ENCODE data around the gene SPATA31E1.

DNA sequence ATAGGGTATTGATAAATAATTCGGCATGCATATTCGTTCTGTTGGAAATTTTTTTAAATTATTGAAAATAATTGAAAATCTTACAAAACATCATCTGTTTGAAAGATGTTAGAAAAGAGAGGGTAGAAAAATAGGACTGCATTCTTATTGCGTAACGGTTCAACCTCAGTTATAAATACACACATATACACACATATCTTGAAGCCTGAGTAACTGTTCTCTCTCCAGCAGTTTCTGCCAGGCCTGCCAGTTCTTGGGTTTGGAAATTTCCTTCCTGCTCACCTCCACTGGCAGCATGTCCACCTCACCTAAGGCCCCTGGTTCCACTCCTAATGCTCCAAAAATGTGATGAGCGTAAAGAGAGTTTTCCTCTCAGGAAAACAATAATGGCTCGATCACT, 9.1 kb downstream of the SPATA31E1 start:
- TF ChIP-seq EP300 (IDR thresholded peaks at IDR 0.05; ENCODE audit: borderline replicate concordance in 1 of 2, control insufficient read depth in 1 of 2, low read depth in 2 of 2, low read length in 2 of 2) (no peak), MTA2 (IDR thresholded peaks at IDR 0.05; ENCODE audit: low read depth) (no peak), FOXM1 (IDR thresholded peaks at IDR 0.05; ENCODE audit: low read depth, low read length) (no peak), EZH2 (IDR thresholded peaks at IDR 0.05; ENCODE audit: borderline replicate concordance, control insufficient read depth, low read depth, low read length) (no peak), NFYB (IDR thresholded peaks at IDR 0.05; ENCODE audit: insufficient read depth, low read depth, low read length) (no peak), HDAC2 (IDR thresholded peaks at IDR 0.05) (no peak), ZNF384 (IDR thresholded peaks at IDR 0.05; ENCODE audit: borderline replicate concordance, low read depth, low read length) (no peak), CEBPB (IDR thresholded peaks at IDR 0.05; ENCODE audit: borderline replicate concordance in 1 of 2, low read depth in 2 of 2, low read length in 2 of 2) (no peak), SREBF1 (IDR thresholded peaks at IDR 0.05; ENCODE audit: low read length) (no peak), SMAD5 (IDR thresholded peaks at IDR 0.05; ENCODE audit: low read depth) (no peak)
- TF ChIP-seq, protein P1, sequence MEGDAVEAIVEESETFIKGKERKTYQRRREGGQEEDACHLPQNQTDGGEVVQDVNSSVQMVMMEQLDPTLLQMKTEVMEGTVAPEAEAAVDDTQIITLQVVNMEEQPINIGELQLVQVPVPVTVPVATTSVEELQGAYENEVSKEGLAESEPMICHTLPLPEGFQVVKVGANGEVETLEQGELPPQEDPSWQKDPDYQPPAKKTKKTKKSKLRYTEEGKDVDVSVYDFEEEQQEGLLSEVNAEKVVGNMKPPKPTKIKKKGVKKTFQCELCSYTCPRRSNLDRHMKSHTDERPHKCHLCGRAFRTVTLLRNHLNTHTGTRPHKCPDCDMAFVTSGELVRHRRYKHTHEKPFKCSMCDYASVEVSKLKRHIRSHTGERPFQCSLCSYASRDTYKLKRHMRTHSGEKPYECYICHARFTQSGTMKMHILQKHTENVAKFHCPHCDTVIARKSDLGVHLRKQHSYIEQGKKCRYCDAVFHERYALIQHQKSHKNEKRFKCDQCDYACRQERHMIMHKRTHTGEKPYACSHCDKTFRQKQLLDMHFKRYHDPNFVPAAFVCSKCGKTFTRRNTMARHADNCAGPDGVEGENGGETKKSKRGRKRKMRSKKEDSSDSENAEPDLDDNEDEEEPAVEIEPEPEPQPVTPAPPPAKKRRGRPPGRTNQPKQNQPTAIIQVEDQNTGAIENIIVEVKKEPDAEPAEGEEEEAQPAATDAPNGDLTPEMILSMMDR (IDR thresholded peaks at IDR 0.05 in 2 of 3, conservative IDR thresholded peaks at IDR 0.05 in 1 of 3; ENCODE audit: control insufficient read depth in 2 of 3, extremely low read depth in 1 of 3, insufficient read depth in 1 of 3, low read depth in 3 of 3, low read length in 3 of 3), result no peak
- TF ChIP-seq, protein P2, sequence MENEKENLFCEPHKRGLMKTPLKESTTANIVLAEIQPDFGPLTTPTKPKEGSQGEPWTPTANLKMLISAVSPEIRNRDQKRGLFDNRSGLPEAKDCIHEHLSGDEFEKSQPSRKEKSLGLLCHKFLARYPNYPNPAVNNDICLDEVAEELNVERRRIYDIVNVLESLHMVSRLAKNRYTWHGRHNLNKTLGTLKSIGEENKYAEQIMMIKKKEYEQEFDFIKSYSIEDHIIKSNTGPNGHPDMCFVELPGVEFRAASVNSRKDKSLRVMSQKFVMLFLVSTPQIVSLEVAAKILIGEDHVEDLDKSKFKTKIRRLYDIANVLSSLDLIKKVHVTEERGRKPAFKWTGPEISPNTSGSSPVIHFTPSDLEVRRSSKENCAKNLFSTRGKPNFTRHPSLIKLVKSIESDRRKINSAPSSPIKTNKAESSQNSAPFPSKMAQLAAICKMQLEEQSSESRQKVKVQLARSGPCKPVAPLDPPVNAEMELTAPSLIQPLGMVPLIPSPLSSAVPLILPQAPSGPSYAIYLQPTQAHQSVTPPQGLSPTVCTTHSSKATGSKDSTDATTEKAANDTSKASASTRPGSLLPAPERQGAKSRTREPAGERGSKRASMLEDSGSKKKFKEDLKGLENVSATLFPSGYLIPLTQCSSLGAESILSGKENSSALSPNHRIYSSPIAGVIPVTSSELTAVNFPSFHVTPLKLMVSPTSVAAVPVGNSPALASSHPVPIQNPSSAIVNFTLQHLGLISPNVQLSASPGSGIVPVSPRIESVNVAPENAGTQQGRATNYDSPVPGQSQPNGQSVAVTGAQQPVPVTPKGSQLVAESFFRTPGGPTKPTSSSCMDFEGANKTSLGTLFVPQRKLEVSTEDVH (IDR thresholded peaks at IDR 0.05; ENCODE audit: low read depth, partially characterized antibody), result no peak
- TF ChIP-seq, protein P3, sequence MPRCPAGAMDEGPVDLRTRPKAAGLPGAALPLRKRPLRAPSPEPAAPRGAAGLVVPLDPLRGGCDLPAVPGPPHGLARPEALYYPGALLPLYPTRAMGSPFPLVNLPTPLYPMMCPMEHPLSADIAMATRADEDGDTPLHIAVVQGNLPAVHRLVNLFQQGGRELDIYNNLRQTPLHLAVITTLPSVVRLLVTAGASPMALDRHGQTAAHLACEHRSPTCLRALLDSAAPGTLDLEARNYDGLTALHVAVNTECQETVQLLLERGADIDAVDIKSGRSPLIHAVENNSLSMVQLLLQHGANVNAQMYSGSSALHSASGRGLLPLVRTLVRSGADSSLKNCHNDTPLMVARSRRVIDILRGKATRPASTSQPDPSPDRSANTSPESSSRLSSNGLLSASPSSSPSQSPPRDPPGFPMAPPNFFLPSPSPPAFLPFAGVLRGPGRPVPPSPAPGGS (IDR thresholded peaks at IDR 0.05; ENCODE audit: borderline replicate concordance, insufficient read depth, low read depth, low read length, poor library complexity, severe bottlenecking), result no peak

Data from GM12878 (cell line).